SU-DHL-6 (cell line): Measurements from ENCODE around the gene PDE7B.

Experiments
- CTCF ChIP-seq: fragments of 200-600 bp; sonication (generic); IDR thresholded peaks from one replicate; pipeline ENCODE4 v1.5.1; 2017; ENCODE audit warnings: antibody characterized with exemption, mild to moderate bottlenecking, low read length, moderate library complexity; ENCODE audit not compliant: insufficient read depth, poor library complexity, severe bottlenecking
- EZH2phosphoT487 ChIP-seq: fragments of 200-600 bp; sonication (generic), shearing (Covaris generic); conservative IDR thresholded peaks from 2 replicates; pipeline ENCODE4 v1.6.1; 2018; ENCODE audit warnings: mild to moderate bottlenecking, antibody characterized with exemption, low read length, moderate library complexity, mixed read lengths

GRCh38 chr6:135883536-135883935 is 32.0 kb downstream of the PDE7B start:
- TF ChIP-seq CTCF (no peak), EZH2phosphoT487 (no peak)
